Measurements from ENCODE around the gene FANCD2.
"Not testable (repeated sequence)": the region's sequence is repeated elsewhere in the genome, so short reads cannot be mapped to it uniquely, and the experiment has no call there.

FANCD2 gene

DNA sequence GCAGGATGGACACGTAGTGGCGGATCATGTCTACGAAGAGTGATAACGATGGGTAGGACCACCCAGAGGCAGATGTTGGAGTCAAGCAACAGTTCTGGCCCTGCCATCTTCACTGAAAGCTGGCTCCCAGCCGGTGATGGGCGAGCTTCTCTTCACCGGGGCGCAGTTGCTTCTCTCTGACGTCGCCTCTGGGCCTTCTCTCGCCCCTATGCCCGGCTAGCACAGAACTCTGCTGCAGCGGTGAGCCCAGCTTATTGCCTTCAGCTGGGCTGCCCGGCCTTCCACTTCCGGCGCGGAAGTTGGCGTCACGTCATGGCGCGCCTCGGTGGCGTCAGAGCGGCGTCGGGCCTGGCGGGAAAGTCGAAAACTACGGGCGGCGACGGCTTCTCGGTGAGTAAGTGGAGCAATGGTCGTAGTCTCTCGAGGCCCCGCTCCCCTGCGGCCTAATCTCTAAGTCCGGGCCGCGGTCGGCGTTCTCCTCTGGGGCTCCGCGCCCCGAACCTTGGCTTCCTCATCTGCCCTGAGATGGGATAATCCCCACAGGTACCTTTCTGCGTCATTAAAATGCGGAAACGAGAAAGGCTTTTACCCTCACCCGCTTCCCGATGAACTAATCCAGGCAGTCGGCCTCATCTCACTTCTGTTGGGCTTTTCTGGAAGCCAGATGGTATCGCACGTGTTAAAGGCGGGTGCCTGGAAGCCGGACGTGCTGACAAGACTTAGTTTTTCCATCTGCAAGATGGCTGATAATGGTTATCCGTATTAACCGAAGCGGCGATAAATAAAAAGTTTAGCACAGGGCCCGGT is at the start of gene FANCD2:
TSS of gene FANCD2 (plus strand) at position 354 of the 807 bp plus-strand sequence. CDS start 2,221 bp downstream, outside the sequence.
- peak; percentile 87 for DNase-seq (ENCODE audit: low read depth, low spot score)

DNA sequence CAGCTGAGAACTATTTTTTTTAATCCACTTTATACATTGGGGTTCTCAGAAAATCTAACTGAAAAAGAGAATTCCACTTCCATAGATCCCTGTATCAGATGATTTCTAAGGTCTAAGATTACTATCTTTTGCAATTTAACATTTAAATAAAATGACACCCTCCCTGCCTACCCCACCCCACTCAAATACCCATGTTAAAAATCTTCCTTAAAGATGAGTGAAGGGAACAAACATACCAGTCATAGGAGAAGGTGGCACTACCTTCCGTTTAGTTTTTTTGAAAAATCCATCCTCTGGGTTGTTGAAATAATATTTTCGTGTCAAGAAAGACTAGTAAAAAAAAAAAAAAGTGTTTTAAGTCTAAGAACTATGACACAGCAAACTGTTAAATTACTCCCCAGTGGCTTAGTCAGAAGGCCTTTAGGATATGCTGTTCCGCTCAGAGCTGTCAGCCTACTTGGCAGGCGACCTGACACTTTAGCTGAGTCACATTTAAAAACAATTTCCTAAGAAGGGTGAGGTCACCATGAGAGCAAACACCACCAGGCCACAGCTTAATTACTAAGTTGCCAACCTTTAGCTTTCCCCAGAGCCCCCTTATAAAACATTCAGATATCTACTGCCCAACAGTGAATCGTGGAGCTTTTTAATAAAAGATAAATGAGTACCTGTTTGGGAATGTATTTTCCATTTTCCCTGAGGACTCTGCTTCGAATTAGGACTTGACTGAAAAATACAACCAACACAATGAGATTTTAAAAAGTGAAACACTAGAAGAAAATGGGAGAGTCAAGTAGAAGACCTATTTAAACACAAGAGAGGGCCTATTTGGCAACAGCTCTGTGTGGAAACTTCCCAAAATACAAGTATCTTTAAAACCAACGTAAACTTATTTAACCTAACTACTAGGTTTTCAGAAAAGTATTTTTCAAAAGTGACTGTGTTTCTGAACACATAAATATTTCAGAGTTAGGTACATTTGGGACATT is 49.2 kb upstream of the FANCD2 start:
- DNase-seq (ENCODE audit: low read depth, low spot score) = no peak

DNA sequence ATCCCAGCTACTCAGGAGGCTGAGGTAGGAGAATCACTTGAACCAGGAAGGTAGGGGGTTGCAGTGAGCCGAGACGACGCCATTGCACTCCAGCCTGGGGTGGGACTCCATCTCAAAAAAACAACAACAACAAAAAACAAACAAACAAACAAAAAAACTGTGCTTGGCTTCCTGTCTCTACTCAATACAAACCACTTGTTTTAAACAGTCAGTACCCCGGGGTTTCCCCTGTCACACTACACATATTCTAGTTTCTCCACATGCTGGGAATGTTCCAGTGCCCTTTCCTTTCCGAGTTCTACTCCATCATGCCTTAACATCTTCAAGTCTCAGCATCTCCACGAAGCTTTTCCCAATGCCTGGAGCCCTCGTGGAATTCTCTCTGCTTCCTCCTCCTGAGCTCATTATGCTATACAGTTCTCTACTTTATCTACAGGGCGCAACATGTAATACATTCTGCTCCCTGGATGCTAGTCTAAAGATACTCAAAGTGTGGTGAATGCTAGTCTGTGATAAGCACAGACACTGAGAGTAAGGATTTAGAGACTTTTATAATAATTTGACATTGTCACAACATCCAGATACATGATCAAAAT is 47.4 kb upstream of the FANCD2 start:
- DNase-seq (ENCODE audit: low read depth, low spot score) = no peak

DNA sequence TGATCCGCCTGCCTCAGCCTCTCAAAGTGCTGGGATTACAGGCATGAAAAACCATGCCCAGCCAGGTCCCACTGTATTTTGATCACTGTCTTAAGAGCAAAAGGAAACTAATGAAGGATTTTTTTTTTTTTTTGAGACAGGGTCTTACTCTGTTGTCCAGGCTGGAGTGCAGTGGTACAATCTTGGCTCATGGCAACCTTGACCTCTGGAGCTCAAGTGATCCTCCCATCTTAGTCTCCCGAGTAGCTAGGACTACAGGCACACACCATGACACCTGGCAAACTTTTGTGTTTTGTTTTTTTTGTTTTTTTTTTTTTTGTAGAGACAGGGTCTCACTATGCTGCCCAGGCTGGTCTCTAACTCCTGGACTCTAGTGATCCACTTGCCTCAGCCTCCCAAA is 46.0 kb upstream of the FANCD2 start:
- DNase-seq (ENCODE audit: low read depth, low spot score) = no peak

DNA sequence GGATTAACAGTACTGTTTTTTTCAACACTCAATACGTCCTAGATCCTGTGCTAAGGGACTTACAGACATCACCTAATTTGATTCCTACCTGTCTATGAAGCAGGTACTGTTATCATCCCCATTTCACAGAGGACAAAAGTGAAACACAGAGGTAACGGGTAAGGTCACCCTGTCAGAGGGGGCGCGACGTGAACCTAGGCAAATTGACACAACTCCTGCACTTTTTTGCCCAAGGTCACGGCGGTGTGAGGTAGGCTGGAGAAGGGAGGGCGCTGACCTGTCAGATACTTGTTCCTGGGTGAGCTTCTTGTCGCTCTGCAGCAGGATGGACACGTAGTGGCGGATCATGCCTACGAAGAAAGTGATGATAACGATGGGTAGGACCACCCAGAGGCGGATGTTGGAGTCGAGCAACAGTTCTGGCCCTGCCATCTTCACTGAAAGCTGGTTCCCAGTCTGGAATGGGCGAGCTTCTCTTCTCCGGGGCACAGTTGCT is 40.0 kb upstream of the FANCD2 start:
- no peak for DNase-seq (ENCODE audit: low read depth, low spot score)

DNA sequence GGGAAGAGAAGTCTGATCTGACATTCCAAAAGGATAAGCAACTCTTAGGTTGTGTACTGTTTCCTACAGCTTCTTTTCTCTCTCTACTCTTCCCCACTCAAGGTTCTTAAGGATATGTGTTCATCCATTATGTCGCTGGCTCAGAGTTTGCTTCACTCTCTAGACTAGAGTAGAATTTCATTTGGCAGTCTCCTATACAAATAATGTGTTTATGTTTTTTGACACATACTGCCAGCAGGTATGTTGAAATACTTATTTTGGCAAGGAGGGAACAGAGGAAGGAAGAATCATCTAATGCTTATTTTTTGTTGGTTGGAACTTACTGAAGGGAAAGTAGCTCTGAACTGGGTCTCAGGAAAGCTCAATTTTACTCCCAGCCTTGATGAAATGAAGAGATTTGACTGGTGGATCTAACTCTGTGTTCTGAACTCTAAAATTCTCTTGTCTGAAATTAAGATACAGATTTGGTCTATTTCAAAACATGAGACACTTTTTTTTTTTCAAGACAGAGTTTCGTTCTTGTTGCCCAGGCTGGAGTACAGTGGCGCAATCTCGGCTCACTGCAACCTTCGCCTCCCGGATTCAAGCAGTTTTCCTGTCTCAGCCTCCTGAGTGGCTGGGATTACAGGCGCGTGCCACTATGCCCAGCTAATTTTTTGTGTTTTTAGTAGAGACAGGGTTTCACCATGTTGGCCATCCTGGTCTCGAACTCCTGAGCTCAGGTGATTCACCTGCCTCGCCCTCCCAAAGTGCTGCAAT is 32.0 kb upstream of the FANCD2 start:
- no peak for DNase-seq (ENCODE audit: low read depth, low spot score)

DNA sequence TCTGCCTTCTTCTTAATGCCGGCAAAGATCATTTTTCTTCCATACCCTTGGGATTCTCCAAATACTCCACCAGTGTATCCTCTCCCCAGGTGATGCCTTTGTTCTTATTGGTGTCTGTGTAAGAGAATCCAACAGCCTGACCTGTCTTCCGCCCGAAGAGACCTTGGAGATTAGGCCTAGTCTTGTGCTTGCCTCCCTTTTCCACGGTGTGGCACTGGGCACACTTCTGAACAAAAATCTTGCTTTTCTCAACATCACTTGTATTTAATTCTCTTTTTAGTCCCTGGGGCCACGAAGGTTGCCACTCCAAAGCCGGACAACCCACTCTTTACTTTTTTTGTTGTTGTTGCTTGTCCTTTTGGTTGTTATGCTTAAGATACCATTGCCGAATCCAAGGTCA is 25.6 kb upstream of the FANCD2 start:
- no peak for DNase-seq (ENCODE audit: low read depth, low spot score)

DNA sequence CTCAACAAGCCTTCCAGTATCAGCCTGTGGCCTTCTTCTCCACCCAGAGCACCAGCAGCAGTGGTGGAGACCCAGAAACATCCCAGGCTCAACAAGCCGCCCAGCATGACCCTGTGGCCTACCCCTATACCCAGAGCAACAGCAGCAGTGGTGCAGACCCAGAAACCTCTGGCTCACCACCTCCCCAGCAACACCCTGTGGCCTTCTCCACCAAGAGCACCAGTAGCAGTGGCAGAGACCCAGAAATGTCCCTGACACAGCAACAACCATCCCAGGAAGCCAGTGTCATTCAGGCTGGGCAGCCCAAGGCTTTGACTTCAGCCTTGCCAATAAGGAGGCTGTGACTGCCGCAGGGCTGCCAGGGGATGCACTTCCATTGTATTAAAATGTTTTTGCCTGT is 23.3 kb upstream of the FANCD2 start:
- DNase-seq (ENCODE audit: low read depth, low spot score) = no peak

DNA sequence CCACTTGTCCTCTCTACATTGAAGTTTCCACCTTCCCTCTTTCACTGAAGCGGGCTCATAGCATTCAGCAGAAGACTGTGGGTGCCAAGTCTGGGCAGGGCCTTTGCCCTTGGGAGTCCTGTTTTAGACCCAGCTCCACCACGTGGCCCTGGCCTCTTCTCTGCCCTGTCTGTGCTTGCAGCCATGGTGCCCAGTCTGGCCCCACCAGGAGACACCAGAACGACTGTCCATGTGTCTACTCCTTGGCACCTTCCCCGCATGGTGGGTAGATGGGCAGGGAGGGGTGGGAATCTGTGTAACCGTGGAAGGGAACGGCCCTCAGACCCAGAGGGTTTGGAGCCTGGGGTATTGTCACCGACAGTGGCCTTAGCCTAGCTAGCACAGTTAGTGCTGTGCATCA is 21.7 kb upstream of the FANCD2 start:
- DNase-seq (ENCODE audit: low read depth, low spot score) = no peak

DNA sequence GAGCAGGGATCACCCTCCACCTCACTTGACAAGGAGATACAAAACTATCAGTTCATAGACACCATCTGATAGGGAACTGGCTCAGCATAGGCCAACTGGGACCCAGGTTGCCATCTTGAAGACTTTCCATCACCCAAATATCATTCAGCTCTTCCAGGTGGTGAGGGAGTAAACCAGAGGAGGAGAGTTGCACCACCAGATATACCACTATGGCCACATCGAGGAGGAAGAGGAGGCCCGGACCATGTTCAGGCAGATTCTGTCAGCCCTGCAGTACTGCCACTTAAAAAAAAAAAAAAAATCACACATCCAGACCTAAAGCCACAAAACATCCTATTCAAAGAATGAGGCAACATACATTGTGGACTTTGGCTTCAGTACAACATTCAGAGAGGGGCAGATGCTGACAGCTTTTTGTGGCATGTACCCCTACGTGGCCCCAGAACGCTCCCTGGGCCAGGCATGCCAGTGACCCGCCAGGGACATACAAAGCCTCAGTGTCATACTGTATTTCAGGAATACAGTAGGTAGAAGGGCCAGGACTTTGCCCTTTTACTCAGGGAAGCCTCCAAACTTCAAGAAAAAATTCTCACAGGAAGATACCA is 21.2 kb upstream of the FANCD2 start:
- no peak for DNase-seq (ENCODE audit: low read depth, low spot score)

DNA sequence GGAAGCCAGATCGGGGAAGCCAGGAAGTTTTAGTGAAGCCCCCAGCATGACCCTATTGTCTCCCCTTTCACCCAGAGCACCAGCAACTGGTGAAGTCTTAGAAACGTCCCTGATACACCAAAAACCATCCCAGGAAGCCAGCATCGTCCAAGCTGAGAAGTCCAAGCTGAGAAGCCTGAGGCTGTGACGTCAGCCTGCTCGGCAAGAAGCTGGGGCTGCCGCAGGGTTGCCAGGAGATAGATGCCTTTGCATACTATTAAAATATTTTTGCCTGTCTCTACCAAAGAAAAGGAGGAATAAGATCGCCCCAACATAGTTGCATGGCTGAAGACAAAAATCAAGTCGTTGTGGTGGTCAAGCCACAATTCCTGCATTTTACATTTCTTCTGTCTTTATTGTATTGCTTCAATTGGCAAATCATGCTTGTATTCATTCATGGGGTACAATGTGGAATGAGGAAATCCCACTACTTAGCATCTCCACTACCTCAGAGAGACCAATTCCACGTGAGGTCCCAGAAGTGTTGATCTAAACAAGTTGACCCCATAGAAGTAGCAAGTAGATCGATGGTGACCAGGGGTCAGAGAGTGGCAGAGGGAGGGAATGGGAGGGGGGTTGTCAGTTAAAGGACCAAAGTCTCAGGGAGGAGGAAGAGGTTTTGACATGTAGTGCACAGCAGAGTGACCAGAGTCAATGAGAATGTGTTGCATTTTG is 20.0 kb upstream of the FANCD2 start:
- DNase-seq (ENCODE audit: low read depth, low spot score) = no peak

DNA sequence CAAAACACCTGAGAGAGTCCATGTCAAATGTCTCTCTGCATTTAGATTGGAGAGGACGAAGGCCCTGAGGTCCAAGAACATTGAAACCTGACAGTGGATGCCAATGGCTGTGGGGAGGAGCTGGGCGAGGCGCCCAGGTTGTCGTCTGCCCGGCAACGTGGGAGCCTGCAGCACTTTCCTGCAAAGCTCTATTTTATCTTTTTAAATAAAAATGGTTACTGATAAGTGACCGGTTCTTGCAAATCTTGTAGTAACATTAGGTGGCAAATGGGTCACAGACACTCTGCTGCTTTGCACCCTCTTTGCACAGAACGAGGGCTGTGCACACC is 19.5 kb upstream of the FANCD2 start:
- DNase-seq (ENCODE audit: low read depth, low spot score) = no peak

DNA sequence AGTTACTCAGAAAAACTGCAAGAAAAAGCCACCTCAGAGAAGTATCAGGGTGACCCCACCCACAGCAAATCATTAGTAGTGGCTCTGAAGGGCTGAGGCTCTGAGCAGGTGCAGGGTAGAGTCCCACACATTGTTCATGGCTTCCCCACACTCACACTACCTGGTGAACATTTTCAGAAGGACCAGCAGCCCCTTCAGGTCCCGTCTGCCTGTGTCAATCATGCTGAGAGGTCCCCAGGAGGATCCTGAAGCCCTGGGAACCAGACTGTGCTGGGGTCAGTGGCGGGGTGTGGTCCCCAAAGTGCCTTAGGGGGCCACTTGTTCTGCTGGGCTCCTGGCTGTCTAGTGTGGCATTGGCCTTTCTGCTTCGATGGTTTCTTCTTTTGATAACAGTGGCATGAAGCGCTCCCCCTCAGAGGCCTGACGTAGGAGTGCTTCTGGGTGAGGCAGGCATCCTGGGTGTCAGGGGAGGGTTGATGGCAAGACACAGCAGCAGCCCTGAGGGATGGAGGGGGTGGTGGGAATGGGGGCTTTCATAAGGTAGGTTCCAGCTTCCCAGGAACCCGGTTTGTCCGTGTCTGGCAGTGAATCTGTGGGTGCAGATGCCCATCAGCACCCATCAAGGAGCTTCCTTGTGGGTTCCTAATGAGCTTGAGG is 19.0 kb upstream of the FANCD2 start:
- no peak for DNase-seq (ENCODE audit: low read depth, low spot score)

DNA sequence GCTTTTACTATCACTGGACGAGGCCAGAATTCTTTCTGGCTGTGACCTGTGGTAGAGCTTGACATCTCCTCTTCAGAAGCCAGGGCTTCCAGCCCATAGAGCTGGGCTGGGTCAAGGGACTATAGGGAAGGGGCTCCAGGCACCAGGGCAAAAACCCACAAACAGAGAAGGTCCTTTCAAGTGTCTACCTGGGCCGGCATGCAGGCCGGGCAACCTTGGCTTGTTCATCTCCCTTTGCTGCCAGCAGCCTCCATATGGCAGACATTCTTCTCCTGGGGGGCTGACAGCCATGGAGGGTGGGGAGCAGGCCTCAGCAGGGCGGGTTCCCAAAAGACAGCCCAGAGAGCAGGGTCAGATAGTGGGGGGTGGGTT is 18.0 kb upstream of the FANCD2 start:
- DNase-seq (ENCODE audit: low read depth, low spot score) = not testable (repeated sequence)

DNA sequence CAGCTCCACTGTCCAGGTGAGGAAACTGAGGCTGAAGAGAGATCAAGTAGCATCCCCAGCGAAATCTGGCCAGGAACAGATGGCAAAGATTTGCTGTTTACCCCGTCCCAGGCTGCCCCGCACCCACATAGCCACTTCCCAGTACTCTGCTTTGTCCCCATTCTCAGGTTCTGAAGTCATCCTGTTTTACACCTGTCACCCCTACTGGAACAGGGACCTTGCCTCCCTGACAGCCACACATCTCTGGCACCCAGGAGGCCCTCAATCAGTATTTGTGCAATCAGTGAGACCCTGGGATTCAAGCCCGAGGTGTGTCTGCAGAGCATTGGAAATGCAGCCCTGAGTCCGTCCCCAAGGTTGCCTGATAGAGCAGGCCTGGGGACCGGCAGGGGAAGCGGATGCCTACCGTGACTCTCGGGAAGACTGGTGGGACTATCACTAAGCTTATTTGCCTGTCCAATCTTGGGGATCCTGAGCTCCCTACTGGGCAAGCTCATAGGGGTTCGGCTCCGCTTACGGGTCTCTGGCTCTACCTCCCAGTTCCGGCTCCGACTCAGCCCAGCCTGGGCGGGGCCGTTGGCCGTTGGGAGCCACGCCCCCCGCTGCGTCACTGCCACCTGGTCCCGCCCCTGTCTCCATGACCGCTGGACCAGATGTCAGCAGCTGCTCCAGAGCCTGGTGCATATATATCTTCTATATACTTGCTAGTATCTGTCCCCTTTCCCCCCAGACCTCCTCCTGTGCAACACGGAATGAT is 17.5 kb upstream of the FANCD2 start:
- DNase-seq (ENCODE audit: low read depth, low spot score) = peak; percentile 40

DNA sequence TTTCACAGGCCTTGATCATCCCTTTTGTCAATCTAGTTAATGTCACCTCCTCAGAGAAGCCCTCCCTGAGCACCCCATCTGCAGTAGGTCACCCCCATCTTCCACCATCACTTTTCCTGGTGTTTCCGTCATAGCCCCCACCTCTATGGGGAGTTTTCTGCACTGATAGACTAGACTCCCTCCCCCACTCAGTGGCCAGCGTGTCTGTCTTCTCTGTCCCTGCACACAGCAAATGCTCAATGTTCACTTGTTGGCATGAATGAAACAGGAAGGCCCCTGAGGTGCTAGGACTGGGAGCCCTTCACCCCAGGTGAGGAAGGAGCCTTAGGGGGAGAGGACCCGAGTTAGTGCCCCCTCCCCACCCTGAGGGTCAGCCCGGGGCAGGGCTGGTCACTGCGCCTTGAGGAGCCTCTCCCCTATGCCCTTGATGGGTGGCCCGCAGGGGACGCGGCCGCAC is 15.8 kb upstream of the FANCD2 start:
- no peak for DNase-seq (ENCODE audit: low read depth, low spot score)

DNA sequence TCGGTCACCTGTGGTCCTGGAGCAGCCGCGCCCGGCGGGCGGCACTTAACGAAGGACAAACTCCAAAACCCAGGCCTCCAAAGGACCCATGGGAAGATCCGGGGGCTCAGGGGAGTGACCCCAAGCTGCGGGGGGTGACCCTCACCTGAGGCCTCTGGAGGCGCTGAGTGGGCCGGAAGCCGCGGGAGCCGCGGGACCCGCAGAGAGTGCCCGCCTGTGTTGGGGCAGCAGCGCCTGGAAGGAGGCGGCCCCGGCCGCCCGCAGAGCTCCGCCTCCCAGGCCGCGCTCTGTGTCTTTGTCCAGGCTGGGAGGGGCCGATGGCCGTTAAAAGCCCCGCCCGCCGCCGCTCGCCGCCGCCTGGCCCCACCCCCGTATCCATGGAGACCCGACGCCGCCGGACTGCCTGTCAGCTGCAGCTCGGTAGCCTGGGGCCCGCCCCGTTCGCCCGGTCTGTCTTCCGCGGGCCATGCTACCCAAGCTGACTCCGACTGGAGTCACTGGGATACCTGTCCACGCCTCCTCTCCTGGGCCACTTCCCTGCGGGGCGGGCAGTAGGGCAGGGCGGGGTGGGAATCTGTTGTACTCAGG is 15.3 kb upstream of the FANCD2 start:
- DNase-seq (ENCODE audit: low read depth, low spot score) = peak; percentile 55

DNA sequence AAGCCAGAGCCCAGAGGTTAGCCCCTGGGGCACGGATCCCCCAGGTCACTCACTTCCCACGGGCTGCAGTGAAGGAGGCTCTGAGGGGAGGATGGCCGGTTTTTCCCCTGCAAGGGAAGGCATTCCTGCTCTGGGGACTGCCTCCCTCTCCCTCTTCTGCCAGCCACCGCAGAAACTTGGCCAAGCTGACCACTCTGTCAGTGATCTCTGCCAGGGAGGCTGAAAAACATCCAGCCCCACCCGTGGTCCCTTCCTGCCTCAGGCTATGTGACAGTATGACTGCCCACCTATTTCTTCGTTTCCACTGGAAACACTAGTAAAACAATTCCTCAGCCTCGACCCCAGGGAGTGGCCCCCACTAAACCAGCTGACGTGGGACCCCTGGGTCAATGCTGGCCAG is 14.6 kb upstream of the FANCD2 start:
- DNase-seq (ENCODE audit: low read depth, low spot score) = no peak

DNA sequence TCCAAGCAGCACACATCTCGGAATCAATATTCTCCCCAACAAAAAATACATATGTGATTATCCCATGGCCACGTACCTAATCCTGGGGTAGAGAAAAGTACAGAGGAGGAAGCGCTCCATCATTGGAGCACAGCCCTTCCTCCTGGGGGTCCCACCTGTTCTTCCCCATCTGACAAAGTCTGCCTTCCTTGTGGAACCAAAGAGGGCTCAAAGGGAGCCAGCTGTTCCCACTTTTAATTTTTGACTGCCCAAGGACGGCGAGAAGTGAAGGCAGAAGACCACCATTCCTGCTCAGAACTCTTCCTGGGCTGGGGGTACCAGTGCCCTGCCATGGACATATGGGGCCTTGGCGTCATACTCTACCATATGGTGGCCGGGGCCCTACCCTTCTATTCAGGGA is 14.1 kb upstream of the FANCD2 start:
- DNase-seq (ENCODE audit: low read depth, low spot score) = no peak

All from activated CD4-positive, CD25-positive, alpha-beta regulatory T cell treated with anti-CD3 and anti-CD28 coated beads, Interleukin-2, amount 50 U/mL, for 16 hours (primary cell).